Thoracic aorta (tissue), 2 donors: Measurements from ENCODE around the gene TRIM8. TPM values are rescaled to one million over a fixed set of nuclear protein-coding genes. Genes with fewer than 3 reads are reported as not detected.
A peak's percentile ranks its signal among the peaks of the same experiment; 100 is the strongest.

ENCODE experiments used
- ATAC-seq: fragments of 150-250 bp; one replicate; pipeline ENCODE4 v1.8.0; 2017; ENCODE audit warnings: low read depth; ENCODE audit not compliant: insufficient number of reproducible peaks, low FRiP score
- DNase-seq: peaks from one replicate; pipeline ENCODE4 v3.0.0-alpha.2; 2020; ENCODE audit warnings: low spot score
- H3K27ac ChIP-seq, 2 donors: fragments of 200-600 bp; sonication (generic); 1 replicate in 1 of 2; 2 replicates in 1 of 2; pipeline ENCODE4 v1.5.1; 2016; ENCODE audit warnings: mild to moderate bottlenecking in 2 of 2, moderate library complexity in 2 of 2
- H3K27me3 ChIP-seq: fragments of 200-600 bp; sonication (generic); replicated peaks from 2 replicates; pipeline ENCODE4 v1.6.0; 2016; ENCODE audit warnings: mild to moderate bottlenecking; ENCODE audit not compliant: insufficient read depth
- H3K36me3 ChIP-seq: fragments of 200-600 bp; sonication (generic); one replicate; pipeline ENCODE4 v1.5.1; 2016
- H3K4me1 ChIP-seq, 2 donors: fragments of 200-600 bp; sonication (generic); 1 replicate in 1 of 2; 2 replicates in 1 of 2; pipeline versions ENCODE4 v1.5.1 to v1.6.0; 2016; ENCODE audit warnings: low read depth in 2 of 2, mild to moderate bottlenecking in 1 of 2; ENCODE audit not compliant: control insufficient read depth in 1 of 2
- H3K4me3 ChIP-seq: fragments of 200-600 bp; sonication (generic); 2 replicates; pipeline ENCODE4 v1.5.1; 2016; ENCODE audit warnings: mild to moderate bottlenecking
- H3K9me3 ChIP-seq: fragments of 200-600 bp; sonication (generic); 2 replicates; pipeline ENCODE4 v1.5.1; 2016
- total RNA-seq, 2 donors: library from RNA; depleted of rRNA; stranded (reverse); fragments of >200 nt; gene quantifications; one replicate each; pipeline versions ENCODE4 v1.1.0 to v1.2.3, GENCODE V29; 2016
- TF ChIP-seq, protein P1 (sequence below): fragments of 200-600 bp; sonication (generic); IDR thresholded peaks from one replicate; pipeline ENCODE4 v1.5.1; 2019; ENCODE audit warnings: antibody characterized with exemption

The TRIM8 gene
- total RNA-seq, 2 donors from 2014 or later: 154 to 192 TPM

DNA sequence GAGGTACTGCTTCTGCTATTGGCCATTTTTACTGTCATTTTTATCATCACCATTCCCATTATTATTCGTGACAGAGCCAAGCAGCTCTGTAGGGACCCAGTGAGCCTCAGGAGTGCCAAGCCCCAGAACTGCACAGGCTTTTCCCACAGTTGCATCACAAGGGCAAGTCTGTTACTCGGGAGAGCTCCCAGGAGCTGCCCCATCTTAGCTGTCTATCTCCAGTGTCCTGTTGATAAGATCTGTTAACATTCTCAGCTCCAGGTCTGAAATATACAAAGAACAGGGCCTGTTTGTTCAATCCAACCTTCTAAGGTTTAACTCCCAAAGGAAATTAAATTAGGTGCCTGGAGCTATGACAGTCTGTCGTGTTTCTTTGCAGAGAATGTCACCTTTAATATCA lies 20.2 kb upstream of the TRIM8 start:
- peaks cover 73 to 100% of the 10 kb centered on the region in 2 donors for H3K4me1 ChIP-seq
- ATAC-seq: no peak
- TF ChIP-seq, protein P1, sequence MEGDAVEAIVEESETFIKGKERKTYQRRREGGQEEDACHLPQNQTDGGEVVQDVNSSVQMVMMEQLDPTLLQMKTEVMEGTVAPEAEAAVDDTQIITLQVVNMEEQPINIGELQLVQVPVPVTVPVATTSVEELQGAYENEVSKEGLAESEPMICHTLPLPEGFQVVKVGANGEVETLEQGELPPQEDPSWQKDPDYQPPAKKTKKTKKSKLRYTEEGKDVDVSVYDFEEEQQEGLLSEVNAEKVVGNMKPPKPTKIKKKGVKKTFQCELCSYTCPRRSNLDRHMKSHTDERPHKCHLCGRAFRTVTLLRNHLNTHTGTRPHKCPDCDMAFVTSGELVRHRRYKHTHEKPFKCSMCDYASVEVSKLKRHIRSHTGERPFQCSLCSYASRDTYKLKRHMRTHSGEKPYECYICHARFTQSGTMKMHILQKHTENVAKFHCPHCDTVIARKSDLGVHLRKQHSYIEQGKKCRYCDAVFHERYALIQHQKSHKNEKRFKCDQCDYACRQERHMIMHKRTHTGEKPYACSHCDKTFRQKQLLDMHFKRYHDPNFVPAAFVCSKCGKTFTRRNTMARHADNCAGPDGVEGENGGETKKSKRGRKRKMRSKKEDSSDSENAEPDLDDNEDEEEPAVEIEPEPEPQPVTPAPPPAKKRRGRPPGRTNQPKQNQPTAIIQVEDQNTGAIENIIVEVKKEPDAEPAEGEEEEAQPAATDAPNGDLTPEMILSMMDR: no peak
- no peak overlapping the region for H3K4me3 ChIP-seq
- H3K27ac ChIP-seq: peak overlapping the region; percentile 92 to 98
- no peaks in the 10 kb centered on the region for H3K9me3 ChIP-seq
- H3K36me3 ChIP-seq: no peaks in the 10 kb centered on the region
- DNase-seq: no peak
- no peaks in the 10 kb centered on the region for H3K27me3 ChIP-seq

DNA sequence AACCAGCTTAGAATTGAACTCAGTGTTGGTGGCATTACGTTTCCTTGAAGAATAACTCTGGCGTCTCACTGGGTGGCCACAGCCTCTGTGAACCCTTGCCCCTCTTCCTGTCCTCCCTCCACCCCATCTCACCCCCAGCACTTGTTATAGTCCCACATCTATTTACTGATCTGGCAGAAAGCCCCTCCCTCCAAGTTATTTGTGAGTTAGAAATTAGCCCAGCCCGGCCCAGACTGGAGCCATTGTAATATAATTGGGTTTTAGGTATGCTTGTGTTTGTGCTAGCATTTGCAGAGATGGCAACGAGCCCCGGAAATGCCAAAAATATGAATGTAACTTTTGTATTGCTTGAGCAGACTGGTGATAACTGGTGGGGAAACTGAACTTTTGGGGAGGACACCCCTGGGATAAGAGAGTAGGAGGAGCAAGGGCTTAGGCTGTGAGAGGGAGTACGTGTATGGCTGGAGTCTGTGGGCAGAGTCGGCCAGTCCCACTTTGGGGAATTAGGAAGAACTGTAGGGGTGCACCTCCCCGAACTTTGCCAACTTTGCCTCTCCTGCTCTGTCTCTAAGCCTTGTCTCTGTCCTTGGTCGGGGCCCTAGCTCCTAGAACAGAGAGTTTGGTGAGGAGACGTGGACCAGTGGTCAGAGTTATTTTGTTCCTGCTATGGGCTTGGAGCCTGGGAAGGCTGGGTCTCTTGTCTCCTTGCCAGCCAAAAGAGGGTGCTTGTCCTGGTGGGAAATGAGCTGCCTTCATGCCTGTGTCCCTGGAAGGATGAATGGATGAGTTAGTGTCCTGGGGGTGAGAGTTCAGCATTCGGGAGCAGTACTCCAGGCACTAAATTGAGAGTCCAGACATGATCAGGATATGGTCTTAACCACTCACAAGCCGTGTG lies 19.3 kb upstream of the TRIM8 start:
- Histone ChIP-seq H3K36me3 (no peaks in the 10 kb centered on the region), H3K4me3 (no peak overlapping the region), H3K9me3 (no peaks in the 10 kb centered on the region), H3K27me3 (no peaks in the 10 kb centered on the region), H3K27ac (peak overlapping the region; percentile 92 to 98), H3K4me1 (peaks cover 67 to 100% of the 10 kb centered on the region in 2 donors)
- TF ChIP-seq, protein P1: no peak
- ATAC-seq: no peak
- DNase-seq: no peak

DNA sequence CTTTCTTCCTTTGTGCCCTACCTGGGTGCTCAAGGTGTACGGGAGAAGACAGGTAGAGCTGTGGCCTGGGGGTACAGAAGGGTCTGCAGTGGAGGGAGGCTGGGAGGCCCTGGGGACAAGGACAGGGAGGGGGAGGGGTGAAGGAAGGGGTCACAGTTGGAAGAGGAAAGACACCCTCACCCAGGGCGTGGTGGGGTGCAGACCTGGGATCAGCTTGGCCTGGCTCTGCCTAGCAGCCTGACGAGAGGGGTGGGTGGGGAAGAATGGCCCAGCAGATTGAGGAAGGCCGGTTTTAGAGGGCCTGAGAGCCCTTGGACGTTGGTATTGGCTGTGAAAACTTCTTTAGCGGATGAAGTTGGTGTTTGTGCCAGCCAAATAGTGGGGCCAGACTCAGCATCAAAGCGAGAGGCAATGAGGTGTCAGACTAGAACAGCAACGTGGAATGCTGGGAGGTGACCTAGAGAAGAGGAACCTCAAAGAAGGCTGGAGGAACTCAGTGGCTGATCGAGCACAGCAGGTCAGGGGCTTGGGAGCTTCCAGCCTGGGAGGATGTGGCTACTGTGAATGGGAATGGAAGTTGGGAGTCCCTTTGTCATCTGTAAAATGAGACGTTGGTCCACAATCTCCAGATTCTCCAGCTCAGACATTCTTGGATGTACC lies 18.1 kb upstream of the TRIM8 start:
- ATAC-seq (no peak), DNase-seq (no peak)
- peak overlapping the region; percentile 92 to 98 for H3K27ac ChIP-seq
- H3K4me3 ChIP-seq: no peak overlapping the region
- no peaks in the 10 kb centered on the region for H3K9me3 ChIP-seq
- H3K4me1 ChIP-seq: peaks cover 56 to 88% of the 10 kb centered on the region in 2 donors
- TF ChIP-seq, protein P1: no peak
- H3K36me3 ChIP-seq: peaks cover 4% of the 10 kb centered on the region
- H3K27me3 ChIP-seq: no peaks in the 10 kb centered on the region

DNA sequence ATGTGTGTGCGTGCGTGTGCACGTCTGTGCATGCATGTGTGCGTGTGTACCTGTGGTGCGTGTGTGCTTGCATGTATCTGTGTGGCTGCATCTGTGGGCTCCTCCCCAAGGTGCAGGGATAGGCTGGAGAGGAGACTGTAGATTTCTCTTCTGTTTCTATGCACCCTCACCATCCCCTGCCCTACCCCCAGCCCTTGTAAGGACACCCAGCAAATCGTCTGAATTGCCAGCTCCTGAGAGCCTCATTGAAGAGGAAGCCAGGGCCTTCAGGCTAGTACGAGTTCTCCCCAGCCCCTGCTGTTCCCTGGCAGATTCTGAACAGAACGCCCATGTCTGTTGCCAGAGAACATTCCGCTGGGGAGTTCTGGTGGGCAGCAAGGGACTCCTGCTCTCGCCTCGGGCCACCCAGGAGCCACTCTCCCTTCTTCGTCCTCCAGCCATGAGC lies 17.0 kb upstream of the TRIM8 start:
- Histone ChIP-seq H3K4me1 (peaks cover 53 to 87% of the 10 kb centered on the region in 2 donors), H3K36me3 (peaks cover 4% of the 10 kb centered on the region), H3K27me3 (no peaks in the 10 kb centered on the region), H3K27ac (peak overlapping the region; percentile 92 to 98), H3K9me3 (no peaks in the 10 kb centered on the region), H3K4me3 (peak overlapping the region; percentile 30)
- no peak for ATAC-seq
- TF ChIP-seq, protein P1: no peak
- DNase-seq: no peak

DNA sequence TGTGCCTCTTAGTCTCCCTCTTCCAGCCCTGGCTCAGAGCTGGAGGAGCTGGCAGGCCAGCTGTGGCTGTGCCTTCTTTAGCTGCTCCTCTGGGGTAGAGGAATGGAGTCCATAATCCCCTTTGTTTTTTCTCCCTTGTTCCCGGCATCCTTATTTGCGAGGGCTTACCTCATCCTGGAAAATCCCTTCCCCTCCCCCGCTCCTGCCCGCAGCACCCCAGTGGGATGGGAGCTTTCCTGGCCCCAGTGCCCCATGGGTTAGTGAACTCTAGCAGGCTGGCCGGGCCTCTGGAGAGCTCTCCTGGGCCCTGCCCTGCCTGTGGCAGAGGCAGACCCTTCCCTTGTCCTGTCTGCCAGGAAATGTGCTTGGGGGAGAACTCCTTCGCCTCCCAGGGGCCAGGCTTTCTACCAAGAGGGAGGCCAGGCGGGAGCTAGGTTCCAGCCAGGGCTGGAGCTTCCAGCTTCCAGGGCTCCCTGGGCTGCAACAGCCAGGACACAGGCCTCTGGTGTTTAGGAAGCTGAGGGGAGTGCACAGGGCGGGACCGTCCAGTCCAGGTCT lies 16.5 kb upstream of the TRIM8 start:
- Histone ChIP-seq H3K27ac (peak overlapping the region; percentile 92 to 98), H3K9me3 (no peaks in the 10 kb centered on the region), H3K36me3 (peaks cover 4% of the 10 kb centered on the region), H3K27me3 (no peaks in the 10 kb centered on the region), H3K4me3 (peak overlapping the region; percentile 30), H3K4me1 (peaks cover 58 to 87% of the 10 kb centered on the region in 2 donors)
- TF ChIP-seq, protein P1: no peak
- no peak for DNase-seq
- peak; percentile 58 for ATAC-seq
